GM12892 (cell line): ENCODE data around the gene ESYT1. TPM values are rescaled to one million over a fixed set of nuclear protein-coding genes. Genes with fewer than 3 reads are reported as not detected.

Source experiments
- DNase-seq: peaks from one replicate; pipeline ENCODE4 v3.0.0; 2011; ENCODE audit not compliant: insufficient read length
- FAIRE-seq: peaks from 2 replicates; lab custom pipeline; 2011; peaks lifted over from hg19 to GRCh38; lab: Jason Lieb, UNC
- POLR2A ChIP-seq: IDR thresholded peaks from 2 replicates; pipeline ENCODE4 v1.6.1; 2011; ENCODE audit warnings: low read depth, low read length, control low read depth
- POLR2AphosphoS5 ChIP-seq: IDR thresholded peaks from 2 replicates; pipeline ENCODE4 v1.6.1; 2011; ENCODE audit warnings: low read depth, low read length, control low read depth
- TAF1 ChIP-seq: IDR thresholded peaks from 2 replicates; pipeline ENCODE4 v1.6.1; 2011; ENCODE audit warnings: low read depth, mild to moderate bottlenecking, control low read depth, low read length, borderline replicate concordance
- polyA plus RNA-seq: library from polyadenylated mRNA; unstranded; fragments of >200 nt; gene quantifications from one replicate; pipeline ENCODE4 v1.2.1, GENCODE V29; 2012; ENCODE audit warnings: missing spikeins, inconsistent platforms; ENCODE audit not compliant: missing spikeins

The ESYT1 gene
- 54.4 TPM for polyA plus RNA-seq

- TF ChIP-seq POLR2A, result peak; percentile 72; the same call in 1 of the 2 replicates
- peak; percentile 35; the same call in 1 of the 2 replicates for TF ChIP-seq TAF1
- TF ChIP-seq POLR2AphosphoS5, result 0 out of 2 replicates have a peak, but pooled peaks have one; percentile 47
- FAIRE-seq (peak; percentile 89), DNase-seq (peak; percentile 96)
These were observed at the start of gene ESYT1 for GRCh38 chr12:56127888-56128669. ESYT1 (plus strand) TSS chr12:56128267; CDS start chr12:56128320, 53 bp downstream.

- TF ChIP-seq POLR2AphosphoS5 (no peak), TAF1 (no peak), POLR2A (no peak)
- FAIRE-seq (no peak), DNase-seq (no peak)
These were observed 49.6 kb upstream of the ESYT1 start for GRCh38 chr12:56078427-56078826.

- FAIRE-seq (peak; percentile 14), DNase-seq (peak; percentile 81)
- TF ChIP-seq POLR2AphosphoS5 (no peak), POLR2A (no peak), TAF1 (no peak)
These were observed 48.9 kb upstream of the ESYT1 start for GRCh38 chr12:56078931-56079722.

GRCh38 chr12:56079723-56080555, 48.1 kb upstream of the ESYT1 start, which contains the start of gene ERBB3:
ERBB3 (plus strand) TSS chr12:56080165; CDS start chr12:56080301, 136 bp downstream.
- TF ChIP-seq POLR2AphosphoS5, result no peak
- no peak for TF ChIP-seq TAF1
- TF ChIP-seq POLR2A, result no peak
- FAIRE-seq, result no peak
- peak; percentile 58 for DNase-seq

GRCh38 chr12:56080556-56081138, 47.4 kb upstream of the ESYT1 start:
- TF ChIP-seq POLR2AphosphoS5, result no peak
- no peak for DNase-seq
- FAIRE-seq, result no peak

GRCh38 chr12:56081393-56082347, 46.4 kb upstream of the ESYT1 start:
- no peak for TF ChIP-seq POLR2AphosphoS5
- TF ChIP-seq POLR2A, result no peak
- TF ChIP-seq TAF1, result no peak
- FAIRE-seq (no peak), DNase-seq (no peak)

- FAIRE-seq (no peak), DNase-seq (no peak)
- TF ChIP-seq TAF1, result no peak
- TF ChIP-seq POLR2A, result no peak
- no peak for TF ChIP-seq POLR2AphosphoS5
These were observed 45.7 kb upstream of the ESYT1 start for GRCh38 chr12:56082382-56082781.

GRCh38 chr12:56082967-56083366, 45.1 kb upstream of the ESYT1 start:
- FAIRE-seq, result no peak
- no peak for DNase-seq

GRCh38 chr12:56084958-56085543, 43.0 kb upstream of the ESYT1 start:
- DNase-seq (no peak), FAIRE-seq (no peak)
- no peak for TF ChIP-seq POLR2AphosphoS5
- no peak for TF ChIP-seq TAF1
- no peak for TF ChIP-seq POLR2A

More at GRCh38 chr12:56082967-56083366, 45.1 kb upstream of the ESYT1 start:
- TF ChIP-seq POLR2AphosphoS5, result no peak
- TF ChIP-seq POLR2A, result no peak
- no peak for TF ChIP-seq TAF1

- TF ChIP-seq POLR2AphosphoS5 (no peak), TAF1 (no peak), POLR2A (no peak)
- DNase-seq, result no peak
These were observed 42.0 kb upstream of the ESYT1 start for GRCh38 chr12:56086096-56086495.

More at GRCh38 chr12:56086096-56086495, 42.0 kb upstream of the ESYT1 start:
- FAIRE-seq, result no peak
